HG03520 (cell line): ENCODE data around the gene SHC2.
"Not testable (repeated sequence)": the region's sequence is repeated elsewhere in the genome, so short reads cannot be mapped to it uniquely, and the experiment has no call there.

Experiments
- ATAC-seq: cut with Tn5 transposase; IDR thresholded peaks from one replicate; pipeline ENCODE4 v1.9.1; 2021; ENCODE audit warnings: mild to moderate bottlenecking, moderate library complexity; ENCODE audit not compliant: unreplicated experiment

Gene SHC2

GRCh38 chr19:392375-392970 is 68.4 kb downstream of the SHC2 start:
- no peak for ATAC-seq

GRCh38 chr19:391726-392374 is 69.0 kb downstream of the SHC2 start:
- ATAC-seq = no peak

GRCh38 chr19:391207-391557 is 69.7 kb downstream of the SHC2 start:
- no peak for ATAC-seq

- no peak for ATAC-seq
Observed at GRCh38 chr19:390386-391206, 70.2 kb downstream of the SHC2 start.

GRCh38 chr19:389935-390289 is 70.9 kb downstream of the SHC2 start:
- ATAC-seq = no peak

- no peak for ATAC-seq
Observed at GRCh38 chr19:389255-389934, 71.4 kb downstream of the SHC2 start.

GRCh38 chr19:388691-389090 is 72.1 kb downstream of the SHC2 start:
- ATAC-seq = no peak

GRCh38 chr19:387777-388176 is 73.1 kb downstream of the SHC2 start:
- ATAC-seq = no peak

- ATAC-seq = not testable (repeated sequence)
Observed at GRCh38 chr19:386632-387301, 74.1 kb downstream of the SHC2 start.

GRCh38 chr19:386189-386588 is 74.6 kb downstream of the SHC2 start:
- ATAC-seq = not testable (repeated sequence)

GRCh38 chr19:384799-385169 is 76.0 kb downstream of the SHC2 start:
- ATAC-seq = no peak

GRCh38 chr19:383922-384798 is 76.7 kb downstream of the SHC2 start:
- no peak for ATAC-seq

GRCh38 chr19:383040-383439 is 77.8 kb downstream of the SHC2 start:
- no peak for ATAC-seq

GRCh38 chr19:382578-382977 is 78.3 kb downstream of the SHC2 start:
- ATAC-seq = not testable (repeated sequence)

GRCh38 chr19:381901-382300 is 78.9 kb downstream of the SHC2 start:
- not testable (repeated sequence) for ATAC-seq

- not testable (repeated sequence) for ATAC-seq
Observed at GRCh38 chr19:380618-381219, 80.1 kb downstream of the SHC2 start.

- no peak for ATAC-seq
Observed at GRCh38 chr19:379796-380195, 81.0 kb downstream of the SHC2 start.

- no peak for ATAC-seq
Observed at GRCh38 chr19:378706-379105, 82.1 kb downstream of the SHC2 start.

- no peak for ATAC-seq
Observed at GRCh38 chr19:377801-378581, 82.8 kb downstream of the SHC2 start.
